RWPE1 (cell line): ENCODE data around the gene PCDHGB4.
"Not testable (repeated sequence)": the region's sequence is repeated elsewhere in the genome, so short reads cannot be mapped to it uniquely, and the experiment has no call there.

ENCODE experiments used
- CTCF ChIA-PET: fragments of 350-600 bp; sonication (Branson Sonifier 250); formaldehyde crosslinking; extraction: SDS; loops from one replicate; lab custom pipeline; 2021; lab: Yijun Ruan, JAX
- POLR2A ChIA-PET: fragments of 400-600 bp; formaldehyde crosslinking; extraction: SDS; loops from one replicate; lab custom pipeline; 2020; ENCODE audit warnings: antibody characterized with exemption; ENCODE audit not compliant: low non-redundant PET; lab: Yijun Ruan, JAX
- DNase-seq: peaks from one replicate; pipeline ENCODE4 v3.0.0; 2012; ENCODE audit warnings: low spot score
- H3K27ac ChIP-seq: fragments of 450-650 bp; 2 replicates; pipeline ENCODE4 v1.5.1; 2017
- TF ChIP-seq, protein P1 (sequence below): fragments of 450-650 bp; conservative IDR thresholded peaks from 2 replicates; pipeline ENCODE4 v1.5.1; 2017; ENCODE audit warnings: low read depth, mild to moderate bottlenecking

The PCDHGB4 gene

DNA sequence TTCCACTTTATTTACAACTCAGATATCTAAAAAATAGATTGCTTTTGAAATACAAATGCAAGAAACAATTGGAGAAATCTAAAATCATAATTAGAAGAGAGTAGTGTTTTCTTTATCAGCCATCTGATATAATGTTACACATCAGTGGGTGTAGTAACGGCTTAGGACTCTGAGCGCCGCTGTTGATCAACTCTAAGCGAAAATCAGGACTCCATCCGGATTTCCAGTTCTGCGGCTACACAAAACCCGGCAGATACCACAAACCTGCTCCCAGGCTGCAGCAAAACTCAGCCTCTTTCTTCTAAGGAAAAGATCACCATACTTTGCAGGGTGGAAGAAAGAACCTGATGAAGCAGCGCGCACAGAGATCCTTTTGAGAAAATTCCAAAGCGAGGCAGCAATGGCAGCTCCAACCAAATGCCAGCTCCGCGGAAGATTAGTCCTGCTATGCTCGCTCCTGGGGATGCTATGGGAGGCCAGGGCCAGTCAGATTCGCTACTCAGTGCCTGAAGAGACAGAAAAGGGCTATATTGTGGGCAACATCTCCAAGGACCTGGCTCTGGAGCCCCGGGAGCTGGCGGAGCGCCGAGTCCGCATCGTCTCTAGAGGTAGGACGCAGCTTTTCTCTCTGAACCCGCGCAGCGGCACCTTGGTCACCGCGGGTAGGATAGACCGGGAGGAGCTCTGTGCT, 15.2 kb downstream of the PCDHGB4 start, which contains the start of gene PCDHGA9:
Gene PCDHGA9 (plus strand): TSS at position 226 of the 691 bp plus-strand sequence. CDS start 175 bp downstream, at position 401.
- DNase-seq, result peak; percentile 47
- H3K27ac ChIP-seq, result no peak within 1 kb of the TSS
- TF ChIP-seq, protein P1, sequence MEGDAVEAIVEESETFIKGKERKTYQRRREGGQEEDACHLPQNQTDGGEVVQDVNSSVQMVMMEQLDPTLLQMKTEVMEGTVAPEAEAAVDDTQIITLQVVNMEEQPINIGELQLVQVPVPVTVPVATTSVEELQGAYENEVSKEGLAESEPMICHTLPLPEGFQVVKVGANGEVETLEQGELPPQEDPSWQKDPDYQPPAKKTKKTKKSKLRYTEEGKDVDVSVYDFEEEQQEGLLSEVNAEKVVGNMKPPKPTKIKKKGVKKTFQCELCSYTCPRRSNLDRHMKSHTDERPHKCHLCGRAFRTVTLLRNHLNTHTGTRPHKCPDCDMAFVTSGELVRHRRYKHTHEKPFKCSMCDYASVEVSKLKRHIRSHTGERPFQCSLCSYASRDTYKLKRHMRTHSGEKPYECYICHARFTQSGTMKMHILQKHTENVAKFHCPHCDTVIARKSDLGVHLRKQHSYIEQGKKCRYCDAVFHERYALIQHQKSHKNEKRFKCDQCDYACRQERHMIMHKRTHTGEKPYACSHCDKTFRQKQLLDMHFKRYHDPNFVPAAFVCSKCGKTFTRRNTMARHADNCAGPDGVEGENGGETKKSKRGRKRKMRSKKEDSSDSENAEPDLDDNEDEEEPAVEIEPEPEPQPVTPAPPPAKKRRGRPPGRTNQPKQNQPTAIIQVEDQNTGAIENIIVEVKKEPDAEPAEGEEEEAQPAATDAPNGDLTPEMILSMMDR, result peak; percentile 23; the same call in 1 of the 2 replicates
- CTCF ChIA-PET, result interaction anchor here (0.6 to 1.4 kb wide), 9 partner anchors 15 to 516 kb away, joined by 3 to 7 read pairs (median 5); partner anchors contain the start of genes PCDHAC1 and PCDHGB7
- POLR2A ChIA-PET, result interaction anchor here (1.1 kb wide), 1 partner anchor 107 kb away, joined by 3 read pairs; no protein-coding TSS in a partner anchor

DNA sequence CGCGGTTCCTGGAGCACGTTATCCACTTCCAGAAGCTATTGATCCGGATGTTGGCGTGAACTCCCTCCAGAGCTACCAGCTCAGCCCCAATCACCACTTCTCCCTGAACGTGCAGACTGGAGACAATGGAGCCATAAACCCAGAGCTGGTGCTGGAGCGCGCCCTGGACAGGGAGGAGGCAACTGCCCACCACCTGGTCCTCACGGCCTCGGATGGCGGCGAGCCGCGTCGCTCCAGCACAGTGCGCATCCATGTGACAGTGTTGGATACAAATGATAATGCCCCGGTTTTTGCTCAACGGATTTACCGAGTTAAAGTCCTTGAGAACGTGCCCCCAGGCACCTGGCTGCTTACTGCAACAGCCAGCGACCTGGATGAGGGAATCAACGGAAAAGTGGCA, 15.9 kb downstream of the PCDHGB4 start:
- ChIA-PET CTCF (interaction anchor here (0.6 to 1.4 kb wide), 10 partner anchors 14 to 517 kb away, joined by 3 to 7 read pairs (median 4); partner anchors contain the start of genes PCDHAC1 and PCDHGB7), POLR2A (interaction anchor here (1.1 kb wide), 1 partner anchor 106 kb away, joined by 3 read pairs; no protein-coding TSS in a partner anchor)
- DNase-seq, result no peak
- TF ChIP-seq, protein P1, result no peak
- no peak overlapping the region for H3K27ac ChIP-seq

DNA sequence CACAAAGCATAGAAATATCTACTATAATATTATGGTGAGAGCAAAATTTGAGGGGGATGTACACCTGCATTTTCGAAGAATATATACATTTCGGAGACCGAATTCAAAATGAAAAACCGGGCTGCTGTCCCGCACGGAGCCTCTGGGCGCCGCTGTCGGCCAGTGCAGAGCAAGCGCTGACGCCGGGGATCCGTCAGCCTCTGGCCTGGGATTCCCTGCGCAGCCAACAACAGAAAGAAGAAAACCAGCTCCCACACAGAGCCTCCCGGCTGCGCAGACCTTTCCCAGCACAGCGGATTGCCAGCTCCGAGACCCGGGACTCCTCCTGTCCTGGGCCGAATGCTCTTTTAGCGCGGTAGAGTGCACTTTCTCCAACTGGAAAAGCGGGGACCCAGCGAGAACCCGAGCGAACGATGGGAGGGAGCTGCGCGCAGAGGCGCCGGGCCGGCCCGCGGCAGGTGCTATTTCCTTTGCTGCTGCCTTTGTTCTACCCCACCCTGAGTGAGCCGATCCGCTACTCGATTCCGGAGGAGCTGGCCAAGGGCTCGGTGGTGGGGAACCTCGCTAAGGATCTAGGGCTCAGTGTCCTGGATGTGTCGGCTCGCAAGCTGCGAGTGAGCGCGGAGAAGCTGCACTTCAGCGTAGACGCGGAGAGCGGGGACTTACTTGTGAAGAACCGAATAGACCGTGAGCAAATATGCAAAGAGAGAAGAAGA, 20.4 kb downstream of the PCDHGB4 start, which contains the start of gene PCDHGB6:
Gene PCDHGB6 (plus strand): TSS at position 232 of the 716 bp plus-strand sequence. CDS start 182 bp downstream, at position 414.
- POLR2A ChIA-PET, DNase-seq, H3K27ac ChIP-seq: not testable (repeated sequence)
- CTCF ChIA-PET, result interaction anchor here (0.6 to 0.9 kb wide), 4 partner anchors 9 to 1006 kb away, joined by 3 to 4 read pairs (median 3); partner anchors contain the start of genes PCDHGA8 and PCDHGB7
- TF ChIP-seq, protein P1, result peak; percentile 58

DNA sequence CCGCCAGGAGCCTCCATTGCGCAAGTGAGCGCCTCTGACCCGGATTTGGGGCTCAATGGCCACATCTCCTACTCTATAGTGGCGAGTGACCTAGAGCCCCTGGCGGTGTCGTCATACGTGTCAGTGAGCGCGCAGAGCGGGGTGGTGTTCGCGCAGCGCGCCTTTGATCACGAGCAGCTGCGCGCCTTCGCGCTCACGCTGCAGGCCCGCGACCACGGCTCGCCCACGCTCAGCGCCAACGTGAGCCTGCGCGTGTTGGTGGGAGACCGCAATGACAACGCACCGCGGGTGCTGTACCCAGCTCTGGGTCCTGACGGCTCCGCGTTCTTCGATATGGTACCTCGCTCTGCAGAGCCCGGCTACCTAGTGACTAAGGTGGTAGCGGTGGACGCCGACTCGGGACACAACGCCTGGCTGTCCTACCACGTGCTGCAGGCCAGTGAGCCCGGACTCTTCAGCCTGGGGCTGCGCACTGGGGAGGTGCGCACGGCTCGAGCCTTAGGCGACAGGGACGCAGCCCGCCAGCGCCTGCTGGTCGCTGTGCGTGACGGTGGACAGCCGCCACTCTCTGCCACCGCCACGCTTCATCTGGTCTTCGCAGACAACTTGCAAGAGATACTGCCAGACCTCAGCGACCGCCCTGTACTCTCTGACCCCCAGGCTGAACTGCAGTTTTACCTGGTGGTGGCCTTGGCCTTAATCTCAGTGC, 22.3 kb downstream of the PCDHGB4 start:
- CTCF ChIA-PET, result interaction anchor here (0.6 kb wide), 1 partner anchor 35 kb away, joined by 6 read pairs; no protein-coding TSS in a partner anchor
- no peak overlapping the region for H3K27ac ChIP-seq
- no peak for DNase-seq
- TF ChIP-seq, protein P1, result no peak
- POLR2A ChIA-PET, result no interaction called here

DNA sequence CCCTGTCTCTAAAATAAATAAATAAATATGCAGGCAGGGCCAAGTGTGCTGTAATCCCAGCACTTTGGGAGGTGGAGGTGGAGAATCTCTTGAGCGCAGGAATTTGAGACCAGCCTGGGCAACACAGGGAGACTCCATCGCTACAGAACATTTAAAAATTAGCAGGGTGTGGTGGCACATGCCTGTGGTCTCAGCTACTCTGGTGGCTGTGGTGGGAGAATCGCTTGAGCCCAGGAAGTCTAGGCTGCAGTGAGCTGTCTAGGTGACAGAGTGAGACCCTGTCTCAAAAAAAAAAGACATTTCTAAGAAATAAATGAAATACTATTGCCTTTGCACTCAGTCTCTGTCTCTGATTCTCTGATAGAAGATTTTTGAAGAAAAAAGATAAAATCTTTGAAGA, 24.1 kb downstream of the PCDHGB4 start:
- H3K27ac ChIP-seq, result no peak overlapping the region
- TF ChIP-seq, protein P1, result no peak
- no peak for DNase-seq
- CTCF ChIA-PET, result interaction anchor here (3.3 kb wide), 1 partner anchor 152 kb away, joined by 11 read pairs; no protein-coding TSS in a partner anchor
- POLR2A ChIA-PET, result no interaction called here
